Coronary artery (tissue), 2 donors: Measurements from ENCODE around the gene SLC2A10.
"Not testable (repeated sequence)": the region's sequence is repeated elsewhere in the genome, so short reads cannot be mapped to it uniquely, and the experiment has no call there.

Experiments
- DNase-seq: peaks from one replicate; pipeline ENCODE4 v3.0.0-alpha.2; 2017; ENCODE audit warnings: low spot score
- H3K27ac ChIP-seq, 2 donors: fragments of 200-600 bp; sonication (generic); one replicate each; pipeline ENCODE4 v1.5.1; 2016 to 2019
- H3K4me3 ChIP-seq: fragments of 200-600 bp; sonication (generic); 2 replicates; pipeline ENCODE4 v1.5.1; 2016; ENCODE audit warnings: mild to moderate bottlenecking, moderate library complexity
- CTCF ChIP-seq: fragments of 200-600 bp; sonication (generic); IDR thresholded peaks from one replicate; pipeline ENCODE4 v1.5.1; 2019; ENCODE audit warnings: antibody characterized with exemption

Gene SLC2A10

GRCh38 chr20:46670228-46670584 is 39.2 kb upstream of the SLC2A10 start:
- TF ChIP-seq CTCF = no peak
- Histone ChIP-seq H3K4me3 (no peak overlapping the region), H3K27ac (no peak overlapping the region)
- no peak for DNase-seq

GRCh38 chr20:46670585-46671584 is 38.6 kb upstream of the SLC2A10 start:
- no peak overlapping the region for H3K4me3 ChIP-seq
- no peak for TF ChIP-seq CTCF
- H3K27ac ChIP-seq = no peak overlapping the region
- DNase-seq = no peak

- no peak for TF ChIP-seq CTCF
- no peak for DNase-seq
These were observed 37.4 kb upstream of the SLC2A10 start for GRCh38 chr20:46671866-46672542.

GRCh38 chr20:46672543-46673148 is 36.8 kb upstream of the SLC2A10 start:
- no peak for DNase-seq
- Histone ChIP-seq H3K4me3 (no peak overlapping the region), H3K27ac (no peak overlapping the region)
- TF ChIP-seq CTCF = no peak

More at GRCh38 chr20:46671866-46672542, 37.4 kb upstream of the SLC2A10 start:
- no peak overlapping the region for H3K4me3 ChIP-seq
- no peak overlapping the region for H3K27ac ChIP-seq

GRCh38 chr20:46673394-46674252 is 35.8 kb upstream of the SLC2A10 start:
- TF ChIP-seq CTCF = no peak
- no peak for DNase-seq
- H3K27ac ChIP-seq = no peak overlapping the region
- H3K4me3 ChIP-seq = no peak overlapping the region

- Histone ChIP-seq H3K27ac (no peak overlapping the region), H3K4me3 (no peak overlapping the region)
- no peak for DNase-seq
- TF ChIP-seq CTCF = no peak
These were observed 35.0 kb upstream of the SLC2A10 start for GRCh38 chr20:46674253-46675083.

GRCh38 chr20:46676649-46677316 is 32.7 kb upstream of the SLC2A10 start:
- not testable (repeated sequence) for H3K4me3 ChIP-seq, DNase-seq, H3K27ac ChIP-seq
